22Rv1 (cell line): ENCODE results near the gene SNX25.

Source experiments
- H3K27ac ChIP-seq: fragments of 450-650 bp; 2 replicates; pipeline ENCODE4 v1.5.1; 2017
- CTCF ChIP-seq: fragments of 450-650 bp; IDR thresholded peaks from 2 replicates; pipeline ENCODE4 v1.5.1; 2017; ENCODE audit warnings: mild to moderate bottlenecking
- ZFX ChIP-seq: fragments of 450-650 bp; IDR thresholded peaks from 2 replicates; pipeline ENCODE4 v1.6.1; 2017; ENCODE audit warnings: antibody characterized with exemption, borderline replicate concordance

Gene SNX25

GRCh38 chr4:185296665-185297460 is 87.5 kb downstream of the SNX25 start:
- TF ChIP-seq ZFX (no peak), CTCF (no peak)
- H3K27ac ChIP-seq = no peak overlapping the region

GRCh38 chr4:185298728-185299430 is 89.5 kb downstream of the SNX25 start:
- TF ChIP-seq ZFX = no peak
- no peak for TF ChIP-seq CTCF
- H3K27ac ChIP-seq = no peak overlapping the region

- no peak for TF ChIP-seq CTCF
- no peak for TF ChIP-seq ZFX
- H3K27ac ChIP-seq = no peak overlapping the region
Measured at GRCh38 chr4:185304541-185304940, 95.1 kb downstream of the SNX25 start.

- TF ChIP-seq ZFX (no peak), CTCF (peak; percentile 14; the same call in 1 of the 2 replicates)
- no peak overlapping the region for H3K27ac ChIP-seq
Measured at GRCh38 chr4:185304944-185305690, 95.7 kb downstream of the SNX25 start.

GRCh38 chr4:185305979-185306442 is 96.6 kb downstream of the SNX25 start:
- TF ChIP-seq ZFX (no peak), CTCF (no peak)
- H3K27ac ChIP-seq = no peak overlapping the region

GRCh38 chr4:185307136-185307950 is 97.9 kb downstream of the SNX25 start:
- no peak overlapping the region for H3K27ac ChIP-seq
- TF ChIP-seq CTCF (no peak), ZFX (no peak)
